Measurements from ENCODE around the gene EIF3L.

Gene EIF3L

DNA sequence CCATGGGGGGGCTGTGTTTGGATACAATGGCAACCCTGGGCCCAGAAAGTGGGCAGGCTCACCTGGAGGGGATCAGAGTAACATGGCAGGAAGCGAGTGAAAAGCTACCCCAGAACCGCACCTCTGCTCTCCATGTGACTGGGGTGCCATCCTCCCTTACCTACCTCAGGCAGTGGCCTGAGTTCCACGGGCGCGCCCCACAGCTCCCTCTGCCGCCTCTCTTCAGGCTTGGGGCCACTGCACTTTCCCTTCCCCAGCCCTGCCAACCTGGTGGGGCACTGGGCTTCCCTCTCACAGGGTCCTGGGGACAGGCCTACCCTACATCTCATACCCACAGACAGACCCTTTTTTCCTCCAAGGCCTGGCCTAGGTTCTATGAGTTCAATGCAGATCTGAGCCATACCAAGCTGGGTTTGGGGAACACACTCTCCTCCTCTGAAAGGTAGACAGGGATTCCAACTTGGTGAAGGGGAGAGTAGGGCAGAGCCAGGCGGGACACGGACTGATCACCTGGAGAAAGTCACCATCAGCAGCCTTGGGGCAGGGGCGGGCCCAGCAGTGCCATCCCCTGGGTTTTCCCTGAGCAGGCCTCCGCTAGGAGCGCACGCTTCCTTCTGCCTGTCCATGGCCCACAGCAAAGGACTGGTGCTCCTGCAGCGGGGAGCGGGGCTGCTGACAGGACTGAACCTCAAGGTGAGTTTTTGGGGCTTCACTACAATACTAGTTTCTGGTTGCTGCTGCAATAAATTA, 19.0 kb upstream of the EIF3L start:
- Histone ChIP-seq H3K9ac (ENCODE audit: insufficient read length, low read depth) (no peak overlapping the region), H3K36me3 (ENCODE audit: insufficient read depth, insufficient read length, low read length) (peaks cover 50% of the 10 kb centered on the region), H3K4me3 (ENCODE audit: insufficient read length, low read depth) (no peak overlapping the region), H3K4me1 (ENCODE audit: insufficient read depth, insufficient read length) (peaks cover 2% of the 10 kb centered on the region), H3K27me3 (ENCODE audit: insufficient read depth, insufficient read length) (peaks cover 5% of the 10 kb centered on the region), H3K9me3 (ENCODE audit: insufficient read depth, low read length) (no peaks in the 10 kb centered on the region)
- no peak for TF ChIP-seq SUZ12 (IDR thresholded peaks at IDR 0.05; ENCODE audit: extremely low read depth, insufficient read depth, insufficient read length)
- no peak for DNase-seq (ENCODE audit: low read depth, low spot score)

DNA sequence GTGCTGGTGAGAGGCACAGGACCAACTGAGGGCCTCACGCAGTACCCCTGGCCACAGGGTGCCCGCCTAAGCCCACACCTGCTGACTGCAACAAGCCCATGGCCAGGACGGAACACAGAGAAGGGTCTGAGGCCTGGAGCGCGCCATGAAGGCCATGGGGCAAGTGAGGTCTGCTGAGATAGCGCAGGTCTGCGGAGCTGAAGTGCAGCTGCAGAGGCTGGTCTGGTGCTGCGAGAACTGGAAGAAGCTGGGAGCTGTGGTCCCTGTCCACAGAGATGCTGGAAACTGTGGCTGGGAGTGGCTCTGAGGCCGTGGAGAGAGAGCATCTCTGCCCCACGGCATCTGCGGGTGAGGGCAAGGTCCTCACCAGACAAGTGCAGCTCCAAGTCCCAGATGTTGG, 17.7 kb upstream of the EIF3L start:
- Histone ChIP-seq H3K27me3 (ENCODE audit: insufficient read depth, insufficient read length) (no peaks in the 10 kb centered on the region), H3K4me1 (ENCODE audit: insufficient read depth, insufficient read length) (no peaks in the 10 kb centered on the region), H3K4me3 (ENCODE audit: insufficient read length, low read depth) (no peak overlapping the region), H3K36me3 (ENCODE audit: insufficient read depth, insufficient read length, low read length) (peaks cover 54% of the 10 kb centered on the region), H3K9ac (ENCODE audit: insufficient read length, low read depth) (no peak overlapping the region), H3K9me3 (ENCODE audit: insufficient read depth, low read length) (no peaks in the 10 kb centered on the region)
- no peak for DNase-seq (ENCODE audit: low read depth, low spot score)
- TF ChIP-seq ZNF274 (IDR thresholded peaks at IDR 0.05; ENCODE audit: low read depth, low read length) = no peak
- no peak for TF ChIP-seq SUZ12 (IDR thresholded peaks at IDR 0.05; ENCODE audit: extremely low read depth, insufficient read depth, insufficient read length)
- TF ChIP-seq YY1 (IDR thresholded peaks at IDR 0.05; ENCODE audit: insufficient read depth, insufficient read length) = no peak

DNA sequence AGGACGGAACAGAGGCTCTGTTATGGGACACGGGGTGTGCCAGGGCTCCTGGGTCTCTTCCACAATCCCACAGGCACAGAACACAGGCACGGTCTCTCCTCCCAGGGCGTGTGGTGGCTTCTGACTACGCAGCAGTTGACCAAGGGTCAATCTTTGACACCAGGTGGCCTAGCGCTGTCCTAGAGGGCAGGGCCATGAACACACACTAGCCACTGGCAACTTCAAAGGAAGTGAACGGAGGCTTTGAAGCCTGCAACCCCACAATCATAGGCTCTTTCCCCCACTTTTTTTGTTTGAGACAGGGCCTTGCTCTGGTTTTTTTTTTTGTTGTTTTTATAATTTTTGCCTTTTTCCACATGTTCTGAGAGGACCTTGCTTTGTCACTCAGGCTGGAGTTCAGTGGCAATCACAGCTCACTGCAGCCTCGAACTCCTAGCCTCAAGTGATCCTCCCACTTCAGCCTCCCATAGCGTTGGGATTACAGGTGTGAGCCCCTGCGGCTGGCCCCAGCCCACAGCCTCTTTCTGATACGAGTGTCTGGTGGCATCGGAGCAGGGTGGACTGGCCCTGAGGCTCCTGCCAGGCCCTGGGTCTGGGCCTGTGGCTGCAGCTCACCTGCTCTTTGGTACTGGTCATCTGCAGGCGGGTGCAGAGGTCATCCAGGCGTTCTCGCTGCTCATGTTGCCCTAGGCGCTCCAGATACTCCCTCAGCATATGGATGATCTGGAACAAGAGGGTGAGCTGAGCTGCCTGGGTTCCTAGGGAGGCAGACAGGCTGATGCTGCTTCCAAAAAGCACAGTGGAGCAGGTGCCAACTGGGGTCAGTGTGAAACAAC, 17.0 kb upstream of the EIF3L start:
- no peaks in the 10 kb centered on the region for H3K27me3 ChIP-seq (ENCODE audit: insufficient read depth, insufficient read length)
- H3K9me3 ChIP-seq (ENCODE audit: insufficient read depth, low read length) = no peaks in the 10 kb centered on the region
- peaks cover 57% of the 10 kb centered on the region for H3K36me3 ChIP-seq (ENCODE audit: insufficient read depth, insufficient read length, low read length)
- DNase-seq (ENCODE audit: low read depth, low spot score) = no peak
- TF ChIP-seq SUZ12 (IDR thresholded peaks at IDR 0.05; ENCODE audit: extremely low read depth, insufficient read depth, insufficient read length) (no peak), YY1 (IDR thresholded peaks at IDR 0.05; ENCODE audit: insufficient read depth, insufficient read length) (no peak), ZNF274 (IDR thresholded peaks at IDR 0.05; ENCODE audit: low read depth, low read length) (no peak)
- H3K9ac ChIP-seq (ENCODE audit: insufficient read length, low read depth) = no peak overlapping the region
- no peaks in the 10 kb centered on the region for H3K4me1 ChIP-seq (ENCODE audit: insufficient read depth, insufficient read length)
- H3K4me3 ChIP-seq (ENCODE audit: insufficient read length, low read depth) = no peak overlapping the region

DNA sequence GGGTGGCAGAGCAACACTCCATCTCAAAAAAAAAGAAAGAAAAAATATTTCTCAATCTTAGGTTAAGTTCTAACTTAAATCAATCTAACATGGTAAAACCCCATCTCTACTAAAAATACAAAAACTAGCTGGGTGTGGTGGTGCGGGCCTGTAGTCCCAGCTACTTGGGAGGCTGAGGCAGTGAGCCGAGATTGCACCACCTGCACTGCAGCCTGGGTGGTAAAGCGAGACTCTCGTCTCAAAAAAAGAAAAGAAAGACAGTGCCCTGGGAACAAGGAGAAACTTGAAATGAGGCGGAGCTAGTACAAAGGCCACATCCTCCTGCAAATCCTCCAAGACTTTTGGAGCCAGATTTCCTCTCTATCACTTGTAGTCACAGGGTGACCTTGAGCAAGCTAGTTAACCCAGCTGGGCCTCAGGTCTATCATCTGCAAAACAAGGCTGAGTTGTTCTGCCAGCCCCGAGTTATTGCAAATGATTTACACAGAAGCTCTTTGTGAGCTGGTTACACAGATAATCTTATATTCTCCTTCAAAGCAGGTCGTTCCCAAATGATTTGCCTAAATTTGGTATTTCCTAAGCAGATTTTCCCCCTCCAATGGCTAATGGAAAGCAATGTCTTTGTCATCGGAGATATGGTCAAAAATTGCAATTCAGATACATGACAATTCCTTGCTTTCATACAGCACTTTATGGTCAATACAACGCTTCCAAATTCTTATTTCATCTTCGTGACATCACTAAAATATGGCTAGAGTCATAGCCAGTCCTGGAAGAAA, 7.0 kb upstream of the EIF3L start:
- H3K4me3 ChIP-seq (ENCODE audit: insufficient read length, low read depth) = no peak overlapping the region
- 0 out of 2 replicates have a peak, but pooled peaks cover 3% of the 10 kb centered on the region for H3K9me3 ChIP-seq (ENCODE audit: insufficient read depth, low read length)
- H3K36me3 ChIP-seq (ENCODE audit: insufficient read depth, insufficient read length, low read length) = peaks cover 15% of the 10 kb centered on the region
- DNase-seq (ENCODE audit: low read depth, low spot score) = no peak
- no peak overlapping the region for H3K9ac ChIP-seq (ENCODE audit: insufficient read length, low read depth)
- no peaks in the 10 kb centered on the region for H3K4me1 ChIP-seq (ENCODE audit: insufficient read depth, insufficient read length)
- no peak for TF ChIP-seq ZNF274 (IDR thresholded peaks at IDR 0.05; ENCODE audit: low read depth, low read length)
- TF ChIP-seq SUZ12 (IDR thresholded peaks at IDR 0.05; ENCODE audit: extremely low read depth, insufficient read depth, insufficient read length) = no peak
- no peak for TF ChIP-seq YY1 (IDR thresholded peaks at IDR 0.05; ENCODE audit: insufficient read depth, insufficient read length)
- H3K27me3 ChIP-seq (ENCODE audit: insufficient read depth, insufficient read length) = no peaks in the 10 kb centered on the region

DNA sequence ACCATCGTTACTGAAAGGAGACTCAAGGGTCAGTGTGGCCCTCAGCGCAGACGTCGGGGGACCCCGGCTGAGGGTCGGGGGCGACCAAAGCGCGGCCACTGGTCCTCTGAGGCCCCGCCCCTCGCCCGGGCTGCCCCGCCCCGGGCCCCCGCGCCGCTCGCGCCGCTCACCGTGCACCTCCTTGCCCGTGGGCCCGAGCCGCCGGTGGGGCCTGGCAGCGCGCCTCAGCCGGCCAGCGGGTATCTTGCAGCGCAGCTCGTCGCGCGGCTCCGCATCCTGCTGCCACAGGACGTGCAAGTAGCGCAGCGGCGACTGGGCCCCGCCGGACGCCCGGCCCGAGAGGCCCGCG, 5.5 kb upstream of the EIF3L start:
- no peaks in the 10 kb centered on the region for H3K4me1 ChIP-seq (ENCODE audit: insufficient read depth, insufficient read length)
- H3K27me3 ChIP-seq (ENCODE audit: insufficient read depth, insufficient read length) = no peaks in the 10 kb centered on the region
- TF ChIP-seq SUZ12 (IDR thresholded peaks at IDR 0.05; ENCODE audit: extremely low read depth, insufficient read depth, insufficient read length) = no peak
- TF ChIP-seq ZNF274 (IDR thresholded peaks at IDR 0.05; ENCODE audit: low read depth, low read length) = no peak
- TF ChIP-seq YY1 (IDR thresholded peaks at IDR 0.05; ENCODE audit: insufficient read depth, insufficient read length) = no peak
- DNase-seq (ENCODE audit: low read depth, low spot score) = no peak
- H3K9me3 ChIP-seq (ENCODE audit: insufficient read depth, low read length) = 0 out of 2 replicates have a peak, but pooled peaks cover 3% of the 10 kb centered on the region
- peaks cover 16% of the 10 kb centered on the region for H3K36me3 ChIP-seq (ENCODE audit: insufficient read depth, insufficient read length, low read length)
- H3K4me3 ChIP-seq (ENCODE audit: insufficient read length, low read depth) = peak overlapping the region; percentile 74
- H3K9ac ChIP-seq (ENCODE audit: insufficient read length, low read depth) = peak overlapping the region; percentile 80

DNA sequence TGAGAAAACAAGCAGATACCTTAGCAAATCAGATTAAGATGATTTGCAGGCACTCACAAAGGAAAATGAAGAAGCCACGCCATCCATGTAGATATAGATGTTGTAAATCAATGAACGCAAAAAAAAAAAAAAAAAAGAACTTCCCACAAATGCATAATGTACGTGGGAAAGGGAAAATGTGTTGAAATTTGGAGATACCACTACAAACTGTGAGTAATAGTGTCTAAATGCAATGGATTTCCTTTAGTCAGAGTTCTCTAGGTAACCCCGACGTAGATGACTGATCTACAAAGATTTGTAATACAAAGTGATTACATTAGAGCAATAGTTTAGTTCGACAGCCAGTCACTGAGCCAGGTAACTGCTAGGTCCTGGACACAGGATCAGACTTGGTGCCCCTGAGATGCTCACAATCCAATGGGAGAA, 4.3 kb upstream of the EIF3L start:
- no peak for TF ChIP-seq ZNF274 (IDR thresholded peaks at IDR 0.05; ENCODE audit: low read depth, low read length)
- TF ChIP-seq YY1 (IDR thresholded peaks at IDR 0.05; ENCODE audit: insufficient read depth, insufficient read length) = no peak
- TF ChIP-seq SUZ12 (IDR thresholded peaks at IDR 0.05; ENCODE audit: extremely low read depth, insufficient read depth, insufficient read length) = no peak
- Histone ChIP-seq H3K4me3 (ENCODE audit: insufficient read length, low read depth) (no peak overlapping the region), H3K4me1 (ENCODE audit: insufficient read depth, insufficient read length) (no peaks in the 10 kb centered on the region), H3K9ac (ENCODE audit: insufficient read length, low read depth) (no peak overlapping the region), H3K36me3 (ENCODE audit: insufficient read depth, insufficient read length, low read length) (peaks cover 13% of the 10 kb centered on the region), H3K27me3 (ENCODE audit: insufficient read depth, insufficient read length) (no peaks in the 10 kb centered on the region), H3K9me3 (ENCODE audit: insufficient read depth, low read length) (0 out of 2 replicates have a peak, but pooled peaks cover 3% of the 10 kb centered on the region)
- no peak for DNase-seq (ENCODE audit: low read depth, low spot score)

Measured in NT2/D1 (cell line).